ENCODE data around the gene GPR137C. TPM values are rescaled to one million over a fixed set of nuclear protein-coding genes. Genes with fewer than 3 reads are reported as not detected.
A peak's percentile ranks its signal among the peaks of the same experiment; 100 is the strongest.

GPR137C gene
- total RNA-seq, 1 experiment from 2014 or later: 0.69 TPM

- DNase-seq: no peak
- Histone ChIP-seq H3K27me3 (ENCODE audit: control insufficient read depth, insufficient read depth, low read length) (no peaks in the 10 kb centered on the region), H3K36me3 (replicated peaks; ENCODE audit: control insufficient read depth, insufficient read depth, low read length) (no peaks in the 10 kb centered on the region), H3K4me3 (ENCODE audit: insufficient read depth, low read depth, low read length) (no peak overlapping the region)
Measured at GRCh38 chr14:52599974-52600373, 47.3 kb downstream of the GPR137C start.

- DNase-seq: no peak
- no peaks in the 10 kb centered on the region for H3K27me3 ChIP-seq (ENCODE audit: control insufficient read depth, insufficient read depth, low read length)
- no peaks in the 10 kb centered on the region for H3K36me3 ChIP-seq (replicated peaks; ENCODE audit: control insufficient read depth, insufficient read depth, low read length)
- no peak overlapping the region for H3K4me3 ChIP-seq (ENCODE audit: insufficient read depth, low read depth, low read length)
Measured at GRCh38 chr14:52602131-52602530, 49.5 kb downstream of the GPR137C start.

GRCh38 chr14:52607061-52607460 is 54.4 kb downstream of the GPR137C start:
- H3K36me3 ChIP-seq (replicated peaks; ENCODE audit: control insufficient read depth, insufficient read depth, low read length): no peaks in the 10 kb centered on the region
- H3K27me3 ChIP-seq (ENCODE audit: control insufficient read depth, insufficient read depth, low read length): no peaks in the 10 kb centered on the region
- no peak overlapping the region for H3K4me3 ChIP-seq (ENCODE audit: insufficient read depth, low read depth, low read length)
- DNase-seq: no peak

GRCh38 chr14:52609445-52610044 is 56.9 kb downstream of the GPR137C start:
- peak; percentile 2 for DNase-seq

GRCh38 chr14:52610187-52610586 is 57.6 kb downstream of the GPR137C start:
- H3K36me3 ChIP-seq (replicated peaks; ENCODE audit: control insufficient read depth, insufficient read depth, low read length): no peaks in the 10 kb centered on the region
- no peaks in the 10 kb centered on the region for H3K27me3 ChIP-seq (ENCODE audit: control insufficient read depth, insufficient read depth, low read length)
- H3K4me3 ChIP-seq (ENCODE audit: insufficient read depth, low read depth, low read length): no peak overlapping the region
- no peak for DNase-seq

More at GRCh38 chr14:52609445-52610044, 56.9 kb downstream of the GPR137C start:
- H3K27me3 ChIP-seq (ENCODE audit: control insufficient read depth, insufficient read depth, low read length): no peaks in the 10 kb centered on the region
- H3K4me3 ChIP-seq (ENCODE audit: insufficient read depth, low read depth, low read length): no peak overlapping the region
- H3K36me3 ChIP-seq (replicated peaks; ENCODE audit: control insufficient read depth, insufficient read depth, low read length): no peaks in the 10 kb centered on the region

- Histone ChIP-seq H3K27me3 (ENCODE audit: control insufficient read depth, insufficient read depth, low read length) (no peaks in the 10 kb centered on the region), H3K4me3 (ENCODE audit: insufficient read depth, low read depth, low read length) (no peak overlapping the region), H3K36me3 (replicated peaks; ENCODE audit: control insufficient read depth, insufficient read depth, low read length) (no peaks in the 10 kb centered on the region)
- no peak for DNase-seq
Measured at GRCh38 chr14:52618602-52619001, 66.0 kb downstream of the GPR137C start.

GRCh38 chr14:52619687-52620086 is 67.1 kb downstream of the GPR137C start:
- no peaks in the 10 kb centered on the region for H3K27me3 ChIP-seq (ENCODE audit: control insufficient read depth, insufficient read depth, low read length)
- DNase-seq: no peak
- H3K36me3 ChIP-seq (replicated peaks; ENCODE audit: control insufficient read depth, insufficient read depth, low read length): no peaks in the 10 kb centered on the region
- no peak overlapping the region for H3K4me3 ChIP-seq (ENCODE audit: insufficient read depth, low read depth, low read length)

GRCh38 chr14:52640137-52640536 is 87.5 kb downstream of the GPR137C start:
- DNase-seq: no peak
- H3K36me3 ChIP-seq (replicated peaks; ENCODE audit: control insufficient read depth, insufficient read depth, low read length): no peaks in the 10 kb centered on the region; the same call in 1 of the 2 replicates
- no peak overlapping the region for H3K4me3 ChIP-seq (ENCODE audit: insufficient read depth, low read depth, low read length)
- H3K27me3 ChIP-seq (ENCODE audit: control insufficient read depth, insufficient read depth, low read length): no peaks in the 10 kb centered on the region

GRCh38 chr14:52641745-52642144 is 89.1 kb downstream of the GPR137C start:
- Histone ChIP-seq H3K4me3 (ENCODE audit: insufficient read depth, low read depth, low read length) (no peak overlapping the region), H3K27me3 (ENCODE audit: control insufficient read depth, insufficient read depth, low read length) (no peaks in the 10 kb centered on the region), H3K36me3 (replicated peaks; ENCODE audit: control insufficient read depth, insufficient read depth, low read length) (peaks cover 2% of the 10 kb centered on the region; the same call in 1 of the 2 replicates)
- DNase-seq: no peak

- no peak overlapping the region for H3K4me3 ChIP-seq (ENCODE audit: insufficient read depth, low read depth, low read length)
- DNase-seq: no peak
- peaks cover 3% of the 10 kb centered on the region for H3K36me3 ChIP-seq (replicated peaks; ENCODE audit: control insufficient read depth, insufficient read depth, low read length)
- H3K27me3 ChIP-seq (ENCODE audit: control insufficient read depth, insufficient read depth, low read length): no peaks in the 10 kb centered on the region
Measured at GRCh38 chr14:52649511-52649910, 96.9 kb downstream of the GPR137C start.

GRCh38 chr14:52650774-52651173 is 98.1 kb downstream of the GPR137C start:
- Histone ChIP-seq H3K4me3 (ENCODE audit: insufficient read depth, low read depth, low read length) (no peak overlapping the region), H3K27me3 (ENCODE audit: control insufficient read depth, insufficient read depth, low read length) (no peaks in the 10 kb centered on the region), H3K36me3 (replicated peaks; ENCODE audit: control insufficient read depth, insufficient read depth, low read length) (peaks cover 3% of the 10 kb centered on the region)
- DNase-seq: no peak

- Histone ChIP-seq H3K27me3 (ENCODE audit: control insufficient read depth, insufficient read depth, low read length) (no peaks in the 10 kb centered on the region), H3K36me3 (replicated peaks; ENCODE audit: control insufficient read depth, insufficient read depth, low read length) (peaks cover 2% of the 10 kb centered on the region; the same call in 1 of the 2 replicates), H3K4me3 (ENCODE audit: insufficient read depth, low read depth, low read length) (no peak overlapping the region)
- DNase-seq: no peak
Measured at GRCh38 chr14:52656905-52657304, 104.3 kb downstream of the GPR137C start.

GRCh38 chr14:52660325-52660724 is 107.7 kb downstream of the GPR137C start:
- no peak for DNase-seq
- Histone ChIP-seq H3K36me3 (replicated peaks; ENCODE audit: control insufficient read depth, insufficient read depth, low read length) (no peaks in the 10 kb centered on the region), H3K27me3 (ENCODE audit: control insufficient read depth, insufficient read depth, low read length) (no peaks in the 10 kb centered on the region), H3K4me3 (ENCODE audit: insufficient read depth, low read depth, low read length) (no peak overlapping the region)

GRCh38 chr14:52660832-52661231 is 108.2 kb downstream of the GPR137C start:
- no peaks in the 10 kb centered on the region for H3K27me3 ChIP-seq (ENCODE audit: control insufficient read depth, insufficient read depth, low read length)
- H3K36me3 ChIP-seq (replicated peaks; ENCODE audit: control insufficient read depth, insufficient read depth, low read length): no peaks in the 10 kb centered on the region
- DNase-seq: no peak
- no peak overlapping the region for H3K4me3 ChIP-seq (ENCODE audit: insufficient read depth, low read depth, low read length)

- Histone ChIP-seq H3K27me3 (ENCODE audit: control insufficient read depth, insufficient read depth, low read length) (no peaks in the 10 kb centered on the region), H3K4me3 (ENCODE audit: insufficient read depth, low read depth, low read length) (no peak overlapping the region), H3K36me3 (replicated peaks; ENCODE audit: control insufficient read depth, insufficient read depth, low read length) (no peaks in the 10 kb centered on the region)
- DNase-seq: no peak
Measured at GRCh38 chr14:52661314-52661713, 108.7 kb downstream of the GPR137C start.

GRCh38 chr14:52663850-52664249 is 111.2 kb downstream of the GPR137C start:
- Histone ChIP-seq H3K36me3 (replicated peaks; ENCODE audit: control insufficient read depth, insufficient read depth, low read length) (no peaks in the 10 kb centered on the region), H3K27me3 (ENCODE audit: control insufficient read depth, insufficient read depth, low read length) (no peaks in the 10 kb centered on the region), H3K4me3 (ENCODE audit: insufficient read depth, low read depth, low read length) (no peak overlapping the region)
- DNase-seq: peak; percentile 16
